ENCODE data around the gene C1QTNF8. TPM values are rescaled to one million over a fixed set of nuclear protein-coding genes. Genes with fewer than 3 reads are reported as not detected.

Gene C1QTNF8
- not detected in 2 replicates for polyA plus RNA-seq (2014; cell fraction: cytosol; rRNA removed)
- polyA plus RNA-seq (2014; cell fraction: nucleus; rRNA removed), result not detected in 2 replicates

DNA sequence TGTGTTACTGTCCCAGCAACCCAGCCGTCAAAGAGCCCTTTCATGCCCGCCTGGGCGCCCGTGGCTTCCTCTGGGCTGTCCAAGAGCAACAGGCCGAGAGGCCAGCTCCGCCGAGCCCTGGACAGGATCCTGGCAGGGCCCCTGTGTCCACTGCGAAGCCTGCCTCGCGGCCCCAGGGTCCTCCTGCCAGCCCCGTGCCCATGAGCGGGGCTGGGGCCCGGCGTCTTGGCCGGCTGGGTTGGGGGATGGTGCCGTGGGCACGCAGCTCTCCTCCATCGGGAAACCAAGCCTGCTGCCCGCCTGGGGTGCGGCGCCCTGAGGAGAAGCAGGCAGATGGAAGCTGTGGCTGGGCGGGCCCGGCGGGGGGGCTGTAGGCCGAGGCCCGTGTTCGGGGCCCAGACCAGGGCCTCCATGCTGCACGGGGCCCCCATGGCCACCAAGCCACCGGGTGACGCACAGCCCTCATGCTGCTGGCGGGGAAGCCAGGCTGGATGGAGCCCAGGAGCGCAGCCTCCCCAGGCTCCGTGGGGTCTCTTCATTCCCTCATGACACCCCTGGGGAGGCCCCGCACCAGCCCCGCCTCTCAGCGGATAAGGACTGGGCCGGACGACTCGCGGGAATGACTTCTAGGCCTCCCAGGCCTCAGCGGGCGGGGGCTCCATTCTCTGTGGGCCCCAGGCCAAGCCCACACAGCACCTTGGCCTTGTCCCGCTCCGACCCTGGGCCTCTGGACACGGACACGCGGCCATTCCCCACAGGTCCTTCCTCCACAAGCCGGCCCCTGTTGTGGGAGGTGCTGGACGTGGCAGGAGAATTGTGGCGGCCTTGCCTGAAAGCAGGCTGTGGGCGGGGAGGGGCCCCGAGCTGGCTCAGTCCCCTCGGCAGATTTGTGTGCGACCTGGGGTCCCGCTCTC lies at the start of gene C1QTNF8:
TSS of gene C1QTNF8 (minus strand) at position 76 of the 914 bp plus-strand sequence. CDS start 1,322 bp downstream, outside the sequence.
- no peak for DNase-seq (ENCODE audit: low spot score)

DNA sequence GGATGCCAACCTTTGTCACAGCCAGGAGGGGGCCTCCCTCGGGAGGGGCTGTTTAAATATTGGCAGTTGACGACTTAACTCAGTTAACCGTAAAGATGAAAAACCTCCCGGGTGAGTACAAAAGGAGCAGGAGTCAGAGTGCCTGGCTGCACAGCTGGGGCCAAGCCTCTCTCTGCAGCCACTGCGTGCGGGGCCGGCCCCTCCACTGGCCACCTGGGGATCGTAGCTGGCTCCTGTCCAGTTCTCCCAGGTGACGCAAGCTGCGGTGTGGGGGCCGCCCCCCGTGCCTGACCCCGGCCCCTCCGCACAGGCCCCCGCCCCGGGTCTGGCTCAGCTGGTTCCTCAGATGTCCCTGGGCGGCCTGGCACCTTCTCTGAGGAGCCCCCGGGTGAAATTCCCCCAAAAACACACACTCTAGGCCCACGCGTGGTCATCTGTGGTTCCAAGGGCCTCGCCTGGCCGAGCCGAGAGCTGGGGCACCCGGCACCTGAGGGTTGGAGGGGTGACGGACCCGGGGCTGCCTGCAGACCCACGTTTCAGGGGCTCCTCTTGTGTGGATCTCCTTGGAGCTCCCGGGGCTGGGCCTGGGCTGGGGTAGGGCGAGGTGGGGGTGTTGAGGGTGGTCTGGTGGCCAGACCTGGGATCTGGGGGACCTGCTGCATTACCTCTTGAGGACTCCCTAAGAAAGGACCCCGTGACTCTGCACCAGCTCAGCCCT lies 49.5 kb upstream of the C1QTNF8 start:
- DNase-seq (ENCODE audit: low spot score), result no peak

- DNase-seq (ENCODE audit: low spot score), result no peak
Measured at GRCh38 chr16:1144476-1145382, 48.7 kb upstream of the C1QTNF8 start.

DNA sequence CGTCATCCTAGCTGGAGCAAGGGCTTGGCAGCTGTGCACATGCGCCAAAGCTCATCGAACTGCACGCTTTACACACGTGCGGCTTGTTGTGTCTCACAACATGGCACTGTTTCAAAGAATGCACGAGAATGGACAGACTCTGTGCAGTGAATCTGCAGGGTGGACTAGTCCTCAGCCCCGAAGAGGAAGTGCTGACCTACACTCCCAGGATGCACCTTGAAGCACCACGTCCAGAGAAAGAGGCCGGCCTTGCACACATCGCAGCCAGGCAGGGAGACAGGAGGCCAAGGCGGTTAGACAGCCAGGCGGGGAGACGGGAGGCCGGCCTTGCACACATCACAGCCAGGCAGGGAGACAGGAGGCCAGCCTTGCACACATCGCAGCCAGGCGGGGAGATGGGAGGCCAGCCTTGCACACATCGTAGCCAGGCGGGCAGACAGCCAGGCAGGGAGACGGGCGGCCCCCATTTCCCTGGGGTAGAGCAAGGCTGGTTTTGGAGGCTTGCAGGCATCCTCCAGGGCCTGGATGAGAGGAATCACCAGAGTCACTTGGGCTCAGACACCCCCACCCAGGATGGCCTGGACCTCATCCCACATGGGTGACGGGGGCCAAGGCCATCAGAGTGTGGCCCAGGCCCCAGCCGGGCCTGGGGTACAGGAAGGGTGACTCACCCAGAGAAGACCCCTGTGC lies 47.9 kb upstream of the C1QTNF8 start:
- no peak for DNase-seq (ENCODE audit: low spot score)

- DNase-seq (ENCODE audit: low spot score), result no peak
Measured at GRCh38 chr16:1142911-1143310, 46.9 kb upstream of the C1QTNF8 start.

DNA sequence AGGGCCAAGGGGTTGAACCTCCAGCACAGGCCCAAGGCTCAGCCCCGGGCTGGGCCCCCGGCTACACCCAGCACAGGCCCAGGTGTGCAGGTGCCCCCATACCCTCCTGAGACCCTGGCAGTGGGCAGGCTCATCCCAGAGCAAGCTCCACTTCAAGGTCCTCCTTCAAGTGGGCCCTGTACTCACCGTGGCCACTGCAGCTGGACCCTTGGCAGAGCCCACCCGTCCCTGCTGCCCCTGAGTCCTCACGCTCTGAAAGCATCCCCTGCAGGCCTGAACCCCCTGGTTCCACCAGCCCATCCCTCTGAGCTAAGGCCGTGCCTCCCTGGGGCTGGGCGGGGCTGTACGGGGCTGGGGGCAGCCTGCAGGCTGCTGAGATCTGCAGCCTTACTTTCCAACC lies 45.7 kb upstream of the C1QTNF8 start:
- DNase-seq (ENCODE audit: low spot score), result no peak

- no peak for DNase-seq (ENCODE audit: low spot score)
Measured at GRCh38 chr16:1141191-1141590, 45.1 kb upstream of the C1QTNF8 start.

- DNase-seq (ENCODE audit: low spot score), result no peak
Measured at GRCh38 chr16:1140582-1141162, 44.6 kb upstream of the C1QTNF8 start.

DNA sequence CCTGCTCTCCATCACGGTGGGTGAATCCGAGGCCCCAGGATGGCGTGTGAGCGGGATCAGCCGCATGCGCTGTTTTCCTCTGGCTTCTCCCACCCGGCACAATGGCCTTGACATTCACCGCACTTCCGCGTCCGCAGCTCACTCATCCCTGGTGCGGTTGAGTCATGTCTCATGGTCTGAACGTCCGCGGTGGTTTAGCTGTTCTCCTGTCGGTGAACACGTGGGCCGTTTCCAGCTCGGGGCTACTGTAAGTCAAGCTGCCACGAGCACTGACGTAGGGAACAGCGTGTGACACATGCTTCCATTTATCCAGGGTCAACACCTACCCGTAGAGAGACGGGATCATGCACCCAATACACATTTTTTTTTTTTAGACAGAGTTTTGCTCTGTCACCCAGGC lies 41.6 kb upstream of the C1QTNF8 start:
- no peak for DNase-seq (ENCODE audit: low spot score)

GRCh38 chr16:1135459-1135825 lies 39.4 kb upstream of the C1QTNF8 start:
- no peak for DNase-seq (ENCODE audit: low spot score)

GRCh38 chr16:1134776-1135458 lies 38.9 kb upstream of the C1QTNF8 start:
- DNase-seq (ENCODE audit: low spot score), result no peak

DNA sequence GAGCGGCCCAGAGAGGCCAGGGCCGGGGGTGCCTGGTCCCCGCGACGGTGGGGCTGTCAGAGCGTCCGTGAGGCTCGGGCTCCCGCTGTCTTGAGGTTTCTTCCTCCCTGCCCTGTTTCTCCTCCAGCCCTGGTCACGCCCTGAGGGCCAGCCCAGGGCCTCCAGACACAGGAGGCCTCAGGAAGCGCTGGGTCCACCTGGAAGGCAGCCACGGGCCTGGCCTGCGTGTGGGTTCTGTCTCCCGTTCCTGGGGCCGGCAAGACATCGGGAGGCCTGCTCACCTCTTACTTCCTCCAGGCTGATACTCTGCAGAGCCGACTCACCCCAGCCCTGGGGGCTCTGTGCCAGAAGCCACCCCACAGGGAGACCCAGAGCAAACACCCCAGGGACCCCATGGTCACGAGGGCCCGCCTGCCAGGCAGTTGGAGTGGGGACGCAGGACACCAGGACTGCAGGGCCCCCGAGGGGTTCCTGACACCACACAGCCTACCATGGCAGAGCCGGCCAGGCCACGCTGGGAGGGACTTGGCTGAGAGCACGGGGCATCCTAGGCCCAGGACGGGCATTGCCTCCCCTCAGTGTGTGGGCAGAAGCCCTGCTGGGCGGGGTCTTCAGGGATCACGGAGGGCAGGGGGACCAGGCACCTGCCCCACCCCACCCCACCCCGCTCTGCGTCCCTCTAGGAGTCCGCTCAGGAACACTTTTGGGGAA lies 37.9 kb upstream of the C1QTNF8 start:
- no peak for DNase-seq (ENCODE audit: low spot score)

- no peak for DNase-seq (ENCODE audit: low spot score)
Measured at GRCh38 chr16:1133271-1133670, 37.2 kb upstream of the C1QTNF8 start.

GRCh38 chr16:1132431-1132830 lies 36.4 kb upstream of the C1QTNF8 start:
- no peak for DNase-seq (ENCODE audit: low spot score)

DNA sequence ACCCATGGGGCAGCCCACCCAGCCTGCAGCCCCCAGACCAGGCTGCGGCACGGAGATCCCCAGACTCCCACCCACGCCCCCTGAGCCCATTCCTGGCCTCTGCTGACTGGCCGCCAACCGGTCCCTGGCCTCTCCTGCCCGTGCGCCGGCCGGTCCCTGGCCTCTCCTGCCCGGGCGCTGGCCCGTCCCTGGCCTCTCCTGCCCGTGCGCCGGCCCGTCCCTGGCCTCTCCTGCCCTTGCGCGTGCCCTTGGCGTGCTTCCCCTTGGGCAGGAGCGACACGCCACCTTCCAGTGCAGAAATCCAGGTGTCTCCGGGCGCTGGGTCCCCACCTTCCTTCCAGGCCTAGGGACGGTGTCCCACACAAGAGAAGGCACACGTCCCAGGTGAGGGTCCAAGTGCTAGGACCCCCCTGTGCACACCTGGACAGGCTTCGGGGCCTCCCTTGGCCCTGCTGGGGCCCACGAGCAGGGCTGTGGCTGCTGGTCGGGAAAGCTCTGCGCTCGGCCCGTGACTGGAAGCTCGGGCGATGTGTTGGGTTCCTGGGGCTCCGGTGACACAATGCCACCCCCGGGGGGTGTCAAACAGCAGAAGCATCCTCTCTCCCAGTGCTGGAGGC lies 35.4 kb upstream of the C1QTNF8 start:
- no peak for DNase-seq (ENCODE audit: low spot score)

GRCh38 chr16:1130382-1130781 lies 34.3 kb upstream of the C1QTNF8 start:
- no peak for DNase-seq (ENCODE audit: low spot score)

- DNase-seq (ENCODE audit: low spot score), result no peak
Measured at GRCh38 chr16:1129106-1129960, 33.3 kb upstream of the C1QTNF8 start.
